ENCODE data around the gene OCA2. TPM values are rescaled to one million over a fixed set of nuclear protein-coding genes. Genes with fewer than 3 reads are reported as not detected.

Gene OCA2
- total RNA-seq, 1 donor from 2014 or later, result 2.8 TPM

GRCh38 chr15:28129231-28129848 lies 30.2 kb upstream of the OCA2 start:
- H3K9me3 Mint-ChIP-seq, result no peaks in the 10 kb centered on the region

GRCh38 chr15:28128031-28128430 lies 28.9 kb upstream of the OCA2 start:
- Mint-ChIP-seq H3K4me1 (ENCODE audit: unreplicated experiment) (peaks cover 6% of the 10 kb centered on the region), H3K9me3 (no peaks in the 10 kb centered on the region), H3K27me3 (no peaks in the 10 kb centered on the region), H3K4me3 (no peak overlapping the region), H3K36me3 (peaks cover 12% of the 10 kb centered on the region), H3K27ac (no peak overlapping the region)
- no peak for TF ChIP-seq CTCF (conservative IDR thresholded peaks at IDR 0.05)
- no peak for DNase-seq (ENCODE audit: extremely low spot score, unreplicated experiment)

More at GRCh38 chr15:28129231-28129848, 30.2 kb upstream of the OCA2 start:
- DNase-seq (ENCODE audit: extremely low spot score, unreplicated experiment), result no peak
- H3K27me3 Mint-ChIP-seq, result no peaks in the 10 kb centered on the region
- H3K36me3 Mint-ChIP-seq, result peaks cover 11% of the 10 kb centered on the region
- no peak overlapping the region for H3K4me3 Mint-ChIP-seq
- TF ChIP-seq CTCF (conservative IDR thresholded peaks at IDR 0.05), result no peak
- H3K27ac Mint-ChIP-seq, result no peak overlapping the region
- no peaks in the 10 kb centered on the region for H3K4me1 Mint-ChIP-seq (ENCODE audit: unreplicated experiment)

- Mint-ChIP-seq H3K27me3 (no peaks in the 10 kb centered on the region), H3K36me3 (peaks cover 14% of the 10 kb centered on the region), H3K9me3 (no peaks in the 10 kb centered on the region), H3K27ac (no peak overlapping the region), H3K4me3 (no peak overlapping the region), H3K4me1 (ENCODE audit: unreplicated experiment) (peaks cover 6% of the 10 kb centered on the region)
- DNase-seq (ENCODE audit: extremely low spot score, unreplicated experiment), result no peak
- TF ChIP-seq CTCF (conservative IDR thresholded peaks at IDR 0.05), result no peak
Observed at GRCh38 chr15:28127036-28127435, 27.9 kb upstream of the OCA2 start.

- no peak overlapping the region for H3K27ac Mint-ChIP-seq
- TF ChIP-seq CTCF (conservative IDR thresholded peaks at IDR 0.05), result peak; percentile 79
- no peak overlapping the region for H3K4me3 Mint-ChIP-seq
- no peaks in the 10 kb centered on the region for H3K9me3 Mint-ChIP-seq
- peaks cover 14% of the 10 kb centered on the region for H3K36me3 Mint-ChIP-seq
- H3K4me1 Mint-ChIP-seq (ENCODE audit: unreplicated experiment), result peaks cover 6% of the 10 kb centered on the region
- no peaks in the 10 kb centered on the region for H3K27me3 Mint-ChIP-seq
- DNase-seq (ENCODE audit: extremely low spot score, unreplicated experiment), result no peak
Observed at GRCh38 chr15:28125673-28126651, 26.8 kb upstream of the OCA2 start.

- peaks cover 9% of the 10 kb centered on the region for H3K36me3 Mint-ChIP-seq
- H3K27me3 Mint-ChIP-seq, result no peaks in the 10 kb centered on the region
- peaks cover 6% of the 10 kb centered on the region for H3K4me1 Mint-ChIP-seq (ENCODE audit: unreplicated experiment)
- TF ChIP-seq CTCF (conservative IDR thresholded peaks at IDR 0.05), result no peak
- DNase-seq (ENCODE audit: extremely low spot score, unreplicated experiment), result no peak
- no peak overlapping the region for H3K4me3 Mint-ChIP-seq
- no peak overlapping the region for H3K27ac Mint-ChIP-seq
- no peaks in the 10 kb centered on the region for H3K9me3 Mint-ChIP-seq
Observed at GRCh38 chr15:28124841-28125240, 25.7 kb upstream of the OCA2 start.

Data from type B pancreatic cell (in vitro differentiated cells).